Upper lobe of left lung (tissue), 6 donors: ENCODE results near the gene BCL2A1. TPM values are rescaled to one million over a fixed set of nuclear protein-coding genes. Genes with fewer than 3 reads are reported as not detected.
"Not testable (repeated sequence)": the region's sequence is repeated elsewhere in the genome, so short reads cannot be mapped to it uniquely, and the experiment has no call there.

ENCODE experiments used
- ATAC-seq, 2 donors: fragments of 200-7000 bp; cut with Tn5 transposase; one replicate each; pipeline ENCODE4 v1.9.1; 2022; ENCODE audit warnings: mild to moderate bottlenecking in 2 of 2, moderate library complexity in 2 of 2; ENCODE audit not compliant: low FRiP score in 2 of 2
- DNase-seq, 2 donors: peaks; one replicate each; pipeline ENCODE4 v3.0.0-alpha.2; 2019 to 2020
- H3K27ac ChIP-seq, 4 donors: fragments of 200-600 bp; sonication (generic); one replicate each; pipeline ENCODE4 v1.5.1; 2016 to 2019
- H3K27me3 ChIP-seq, 4 donors: fragments of 200-600 bp; sonication (generic); one replicate each; pipeline ENCODE4 v1.5.1; 2017 to 2019
- H3K36me3 ChIP-seq, 4 donors: fragments of 200-600 bp; sonication (generic); one replicate each; pipeline ENCODE4 v1.5.1; 2016 to 2019
- H3K4me1 ChIP-seq, 4 donors: fragments of 200-600 bp; sonication (generic); one replicate each; pipeline ENCODE4 v1.5.1; 2018 to 2019
- H3K4me3 ChIP-seq, 4 donors: fragments of 200-600 bp; sonication (generic); one replicate each; pipeline ENCODE4 v1.5.1; 2017 to 2019; ENCODE audit warnings: mild to moderate bottlenecking in 2 of 4, moderate library complexity in 1 of 4
- H3K9me3 ChIP-seq, 4 donors: fragments of 200-600 bp; sonication (generic); one replicate each; pipeline ENCODE4 v1.5.1; 2018 to 2019
- EP300 ChIP-seq, 4 donors: sonication (generic); formaldehyde crosslinking; IDR thresholded peaks; one replicate each; pipeline ENCODE4 v1.5.1; 2017; ENCODE audit warnings: antibody characterized with exemption in 4 of 4, control low read depth in 2 of 4
- POLR2A ChIP-seq, 4 donors: fragments of 450-650 bp; IDR thresholded peaks; one replicate each; pipeline ENCODE4 v1.5.1; 2016 to 2017; ENCODE audit warnings: antibody characterized with exemption in 4 of 4, mild to moderate bottlenecking in 2 of 4
- POLR2AphosphoS5 ChIP-seq, 2 donors: sonication (generic); formaldehyde crosslinking; IDR thresholded peaks; one replicate each; pipeline ENCODE4 v1.5.1; 2017; ENCODE audit warnings: antibody characterized with exemption in 2 of 2
- WGBS, 2 donors: methylation state at CpG; one replicate each; pipeline ENCODE4 v1.1.5; 2017 to 2018; 5-methylcytosine and 5-hydroxymethylcytosine counted together
- total RNA-seq, 6 donors: library from RNA; depleted of rRNA in 4 of 6; stranded (reverse); fragments of >200 nt in 4 of 6; gene quantifications; one replicate each; pipeline versions ENCODE4 v1.1.0 to v1.2.1, GENCODE V29; 2016 to 2021
- TF ChIP-seq, protein P1 (sequence below), 6 experiments: fragments of 450-650 bp in 4 of 6; fragments of 200-600 bp in 2 of 6; sonication (generic) in 2 of 6; IDR thresholded peaks; one replicate each; pipeline ENCODE4 v1.5.1; 2016 to 2019; ENCODE audit warnings: antibody characterized with exemption in 6 of 6
- donor health status: DM: no; HTN: no; CAD: no; lungs with moderate emphysema.
- donor health status: DM: no; HTN: yes; CAD: no; lungs with severe emphysema.

BCL2A1 gene
- total RNA-seq, 6 donors from 2014 or later = 11.5 to 81.9 (median 43.7) TPM

- ATAC-seq (no peak), DNase-seq (no peak)
- Histone ChIP-seq H3K9me3 (no peaks in the 10 kb centered on the region), H3K4me3 (no peak overlapping the region), H3K4me1 (peaks cover 0 to 3% (median 0%) of the 10 kb centered on the region in 4 donors), H3K36me3 (no peaks in the 10 kb centered on the region), H3K27me3 (no peaks in the 10 kb centered on the region), H3K27ac (no peak overlapping the region)
- TF ChIP-seq, protein P1, sequence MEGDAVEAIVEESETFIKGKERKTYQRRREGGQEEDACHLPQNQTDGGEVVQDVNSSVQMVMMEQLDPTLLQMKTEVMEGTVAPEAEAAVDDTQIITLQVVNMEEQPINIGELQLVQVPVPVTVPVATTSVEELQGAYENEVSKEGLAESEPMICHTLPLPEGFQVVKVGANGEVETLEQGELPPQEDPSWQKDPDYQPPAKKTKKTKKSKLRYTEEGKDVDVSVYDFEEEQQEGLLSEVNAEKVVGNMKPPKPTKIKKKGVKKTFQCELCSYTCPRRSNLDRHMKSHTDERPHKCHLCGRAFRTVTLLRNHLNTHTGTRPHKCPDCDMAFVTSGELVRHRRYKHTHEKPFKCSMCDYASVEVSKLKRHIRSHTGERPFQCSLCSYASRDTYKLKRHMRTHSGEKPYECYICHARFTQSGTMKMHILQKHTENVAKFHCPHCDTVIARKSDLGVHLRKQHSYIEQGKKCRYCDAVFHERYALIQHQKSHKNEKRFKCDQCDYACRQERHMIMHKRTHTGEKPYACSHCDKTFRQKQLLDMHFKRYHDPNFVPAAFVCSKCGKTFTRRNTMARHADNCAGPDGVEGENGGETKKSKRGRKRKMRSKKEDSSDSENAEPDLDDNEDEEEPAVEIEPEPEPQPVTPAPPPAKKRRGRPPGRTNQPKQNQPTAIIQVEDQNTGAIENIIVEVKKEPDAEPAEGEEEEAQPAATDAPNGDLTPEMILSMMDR (IDR thresholded peaks at IDR 0.05) = no peak
- no peak for TF ChIP-seq POLR2AphosphoS5 (IDR thresholded peaks at IDR 0.05)
- TF ChIP-seq POLR2A (IDR thresholded peaks at IDR 0.05) = no peak
- TF ChIP-seq EP300 (IDR thresholded peaks at IDR 0.05) = no peak
- 92% methylated on average over 2 of the region's 2 CpGs for WGBS, 2 donors
Measured at GRCh38 chr15:80015156-80015555, 44.2 kb upstream of the BCL2A1 start.

GRCh38 chr15:80014186-80014585, 43.2 kb upstream of the BCL2A1 start:
- DNase-seq, H3K4me1 ChIP-seq, H3K9me3 ChIP-seq, H3K27me3 ChIP-seq, H3K27ac ChIP-seq, ATAC-seq, H3K36me3 ChIP-seq, H3K4me3 ChIP-seq: not testable (repeated sequence)
- WGBS, 2 donors = 96% methylated on average over 7 of the region's 7 CpGs

DNA sequence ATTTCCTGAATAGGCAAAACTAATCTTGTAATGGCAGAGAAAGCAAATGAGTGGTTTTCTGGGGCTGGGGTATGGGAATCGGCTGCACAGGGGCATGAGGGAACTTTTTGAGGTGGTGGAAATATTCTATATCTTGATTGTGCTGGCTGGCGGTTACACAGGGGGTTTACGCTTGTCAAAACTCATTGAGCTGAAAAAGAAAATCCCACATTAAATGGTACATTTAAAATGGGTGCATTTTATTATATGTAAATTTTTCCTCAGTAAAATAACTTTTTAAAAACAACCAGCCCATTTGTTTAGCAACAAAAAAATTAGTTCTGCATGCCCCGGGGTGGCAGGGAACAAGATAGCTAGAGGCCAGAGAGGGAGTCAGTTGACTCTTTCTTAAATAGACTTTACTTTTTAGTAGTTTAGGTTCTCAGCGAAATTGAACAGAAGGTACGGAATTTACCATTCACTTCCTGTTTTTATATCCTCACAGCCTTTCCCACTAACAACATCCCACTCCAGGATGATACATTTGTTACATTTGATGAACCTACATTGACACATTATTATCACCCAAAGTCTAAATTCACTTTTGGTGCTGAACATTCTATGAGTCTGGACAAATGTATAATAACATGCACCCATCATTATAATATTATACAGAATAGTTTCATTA, 41.2 kb upstream of the BCL2A1 start:
- 75 to 77% methylated on average over 6 of the region's 6 CpGs for WGBS, 2 donors
- DNase-seq = no peak

DNA sequence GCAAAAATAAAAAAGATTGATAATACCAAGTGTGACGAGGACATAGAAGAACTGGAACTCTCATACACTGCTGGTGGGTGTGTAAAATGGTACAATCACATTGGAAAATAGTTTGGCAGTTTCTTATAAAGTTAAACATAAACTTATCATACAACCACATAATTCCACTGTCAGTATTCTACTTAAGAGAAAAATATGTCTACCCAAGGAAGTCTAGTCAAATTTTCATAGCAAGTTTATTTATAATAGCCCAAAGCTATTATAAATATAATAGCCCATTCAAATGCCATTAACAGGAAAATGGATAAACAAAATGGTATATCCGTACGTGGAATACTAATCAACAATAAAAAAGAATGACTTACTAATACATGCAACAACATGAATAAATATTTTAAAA, 40.6 kb upstream of the BCL2A1 start:
- TF ChIP-seq, protein P1 (IDR thresholded peaks at IDR 0.05) = no peak
- TF ChIP-seq POLR2A (IDR thresholded peaks at IDR 0.05) = no peak
- TF ChIP-seq POLR2AphosphoS5 (IDR thresholded peaks at IDR 0.05) = no peak
- no peak for TF ChIP-seq EP300 (IDR thresholded peaks at IDR 0.05)
- Histone ChIP-seq H3K4me1 (peaks cover 0 to 3% (median 0%) of the 10 kb centered on the region in 4 donors), H3K36me3 (no peaks in the 10 kb centered on the region), H3K27ac (no peak overlapping the region), H3K4me3 (no peak overlapping the region), H3K9me3 (no peaks in the 10 kb centered on the region), H3K27me3 (no peaks in the 10 kb centered on the region)
- 56 to 66% methylated on average over 3 of the region's 3 CpGs for WGBS, 2 donors
- ATAC-seq (no peak), DNase-seq (no peak)

More for the DNA sequence above, 41.2 kb upstream of the BCL2A1 start:
- no peaks in the 10 kb centered on the region for H3K36me3 ChIP-seq
- H3K4me1 ChIP-seq = peaks cover 0 to 3% (median 0%) of the 10 kb centered on the region in 4 donors
- H3K27me3 ChIP-seq = no peaks in the 10 kb centered on the region
- H3K9me3 ChIP-seq = no peaks in the 10 kb centered on the region
- ATAC-seq = no peak
- no peak overlapping the region for H3K4me3 ChIP-seq
- TF ChIP-seq POLR2AphosphoS5 (IDR thresholded peaks at IDR 0.05) (no peak), POLR2A (IDR thresholded peaks at IDR 0.05) (no peak), EP300 (IDR thresholded peaks at IDR 0.05) (no peak)
- TF ChIP-seq, protein P1 (IDR thresholded peaks at IDR 0.05) = no peak
- H3K27ac ChIP-seq = no peak overlapping the region

DNA sequence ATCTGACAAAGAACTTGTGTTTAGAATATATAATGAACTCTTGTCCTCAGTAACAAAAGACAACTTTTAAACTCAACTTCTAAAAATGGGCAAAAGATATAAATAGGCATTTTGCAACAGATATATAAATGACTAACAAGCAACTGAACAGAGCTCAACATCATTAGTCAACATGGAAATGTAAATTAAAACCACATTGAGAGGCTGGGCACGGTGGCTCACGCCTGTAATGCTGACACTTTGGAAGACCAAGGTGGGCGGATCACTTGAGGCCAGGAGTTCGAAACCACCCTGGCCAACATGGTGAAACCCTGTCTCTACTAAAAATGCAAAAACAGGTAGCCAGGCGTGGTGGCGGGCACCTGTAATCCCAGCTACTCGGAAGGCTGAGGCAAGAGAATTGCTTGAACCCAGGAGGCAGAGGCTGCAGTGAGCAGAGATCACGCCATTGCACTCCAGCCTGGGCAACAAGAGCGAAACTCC, 40.1 kb upstream of the BCL2A1 start:
- DNase-seq, H3K27ac ChIP-seq, H3K4me3 ChIP-seq, H3K36me3 ChIP-seq, H3K27me3 ChIP-seq, H3K9me3 ChIP-seq, ATAC-seq, H3K4me1 ChIP-seq: not testable (repeated sequence)
- WGBS, 2 donors = 76 to 77% methylated on average over 9 of the region's 9 CpGs

DNA sequence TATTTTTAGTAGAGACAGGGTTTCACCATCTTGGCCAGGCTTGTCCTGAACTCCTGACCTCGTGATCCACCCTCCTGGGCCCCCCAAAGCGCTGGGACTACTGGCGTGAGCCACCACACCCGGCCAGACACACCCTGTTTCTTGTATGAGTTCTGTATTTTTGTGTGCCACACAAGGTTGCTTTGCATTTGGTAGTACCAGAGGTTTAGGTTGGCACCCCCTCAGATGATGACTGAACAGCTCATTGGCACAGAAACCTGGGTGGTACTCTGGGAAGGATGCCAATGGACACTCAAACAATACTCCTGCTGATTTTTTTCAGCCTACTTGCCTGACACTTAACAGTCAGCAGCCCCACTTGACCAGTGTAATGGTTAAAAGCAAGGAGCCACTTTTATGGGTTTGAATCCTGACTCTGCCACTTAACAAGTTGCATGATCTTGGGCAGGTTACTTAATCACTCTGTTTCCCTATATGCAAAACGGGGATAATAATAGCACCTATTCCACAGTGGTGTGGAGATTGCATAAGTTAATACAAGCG, 39.2 kb upstream of the BCL2A1 start:
- H3K27ac ChIP-seq = peak overlapping the region in 1 of 4 donors; percentile 46
- peak in 1 of 2 donors; percentile 59 for ATAC-seq
- WGBS, 2 donors = 49 to 69% methylated on average over 6 of the region's 6 CpGs
- H3K36me3 ChIP-seq = no peaks in the 10 kb centered on the region
- H3K4me1 ChIP-seq = peaks cover 0 to 3% (median 0%) of the 10 kb centered on the region in 4 donors
- no peak overlapping the region for H3K4me3 ChIP-seq
- peak in 1 of 2 donors; percentile 54 for DNase-seq
- H3K27me3 ChIP-seq = no peaks in the 10 kb centered on the region
- no peaks in the 10 kb centered on the region for H3K9me3 ChIP-seq
- TF ChIP-seq POLR2AphosphoS5 (IDR thresholded peaks at IDR 0.05) (no peak), POLR2A (IDR thresholded peaks at IDR 0.05) (no peak), EP300 (IDR thresholded peaks at IDR 0.05) (peak in 1 of 4 donors; percentile 64)
- TF ChIP-seq, protein P1 (IDR thresholded peaks at IDR 0.05) = no peak
